Measurements from ENCODE around the gene GALNT6. TPM values are rescaled to one million over a fixed set of nuclear protein-coding genes. Genes with fewer than 3 reads are reported as not detected.

Gene GALNT6
- total RNA-seq, 1 donor from 2014 or later: not detected

DNA sequence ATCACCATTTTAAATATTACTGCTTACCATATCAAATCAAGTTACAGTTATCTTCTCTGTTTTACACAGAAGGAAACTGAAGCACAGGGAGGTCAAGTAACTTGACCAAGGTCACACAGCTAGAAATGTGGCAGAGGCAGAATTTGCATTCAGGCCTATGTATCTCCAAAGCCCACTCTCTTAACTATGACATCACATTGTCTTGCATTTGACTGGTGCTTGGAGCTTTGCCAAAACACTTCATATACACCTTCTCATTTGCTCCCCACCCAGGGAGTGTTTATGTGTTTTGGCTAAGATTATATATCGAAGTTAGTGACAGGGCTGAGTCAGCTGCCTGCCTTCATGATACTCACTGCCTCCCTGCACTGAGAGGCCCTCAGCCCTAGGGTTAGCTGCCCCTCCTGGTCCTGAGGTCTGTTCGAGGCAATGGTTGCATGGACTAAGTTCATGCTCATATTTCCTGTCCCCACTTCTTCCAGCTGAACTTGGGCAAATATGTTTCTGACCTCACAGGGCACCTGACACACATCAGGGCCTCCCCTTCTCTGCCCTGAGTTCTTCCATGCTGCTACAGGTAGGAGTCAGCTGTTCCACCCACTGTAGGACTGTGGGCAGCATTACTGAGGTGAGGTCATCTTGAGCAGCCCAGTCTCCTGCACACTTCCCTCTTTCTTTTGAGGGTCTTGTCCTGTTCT lies 1.8 kb downstream of the GALNT6 start:
- Histone ChIP-seq H3K4me1 (no peaks in the 10 kb centered on the region), H3K79me2 (ENCODE audit: low read depth) (no peaks in the 10 kb centered on the region), H3K4me3 (no peak overlapping the region), H3K36me3 (no peaks in the 10 kb centered on the region), H3K4me2 (no peak overlapping the region), H3K27me3 (peaks cover 74% of the 10 kb centered on the region), H2AFZ (replicated peaks) (no peak overlapping the region), H3K27ac (no peak overlapping the region), H3F3A (ENCODE audit: low read depth) (peaks cover 16% of the 10 kb centered on the region), H3K9me3 (ENCODE audit: low read depth) (no peaks in the 10 kb centered on the region), H3K9ac (no peak overlapping the region), H4K20me1 (ENCODE audit: low read depth) (peaks cover 5% of the 10 kb centered on the region)
- H3K27me3 Mint-ChIP-seq (ENCODE audit: insufficient read depth, low read depth): peaks cover 55% of the 10 kb centered on the region
- H3K27ac Mint-ChIP-seq: no peak overlapping the region
- H3K36me3 Mint-ChIP-seq: peaks cover 2% of the 10 kb centered on the region
- no peak overlapping the region for H3K4me3 Mint-ChIP-seq
- no peak for DNase-seq (ENCODE audit: low spot score)
- TF ChIP-seq, protein P1, sequence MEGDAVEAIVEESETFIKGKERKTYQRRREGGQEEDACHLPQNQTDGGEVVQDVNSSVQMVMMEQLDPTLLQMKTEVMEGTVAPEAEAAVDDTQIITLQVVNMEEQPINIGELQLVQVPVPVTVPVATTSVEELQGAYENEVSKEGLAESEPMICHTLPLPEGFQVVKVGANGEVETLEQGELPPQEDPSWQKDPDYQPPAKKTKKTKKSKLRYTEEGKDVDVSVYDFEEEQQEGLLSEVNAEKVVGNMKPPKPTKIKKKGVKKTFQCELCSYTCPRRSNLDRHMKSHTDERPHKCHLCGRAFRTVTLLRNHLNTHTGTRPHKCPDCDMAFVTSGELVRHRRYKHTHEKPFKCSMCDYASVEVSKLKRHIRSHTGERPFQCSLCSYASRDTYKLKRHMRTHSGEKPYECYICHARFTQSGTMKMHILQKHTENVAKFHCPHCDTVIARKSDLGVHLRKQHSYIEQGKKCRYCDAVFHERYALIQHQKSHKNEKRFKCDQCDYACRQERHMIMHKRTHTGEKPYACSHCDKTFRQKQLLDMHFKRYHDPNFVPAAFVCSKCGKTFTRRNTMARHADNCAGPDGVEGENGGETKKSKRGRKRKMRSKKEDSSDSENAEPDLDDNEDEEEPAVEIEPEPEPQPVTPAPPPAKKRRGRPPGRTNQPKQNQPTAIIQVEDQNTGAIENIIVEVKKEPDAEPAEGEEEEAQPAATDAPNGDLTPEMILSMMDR (IDR thresholded peaks at IDR 0.05): no peak
- TF ChIP-seq EZH2 (IDR thresholded peaks at IDR 0.05): no peak
- no peak for TF ChIP-seq EZH2phosphoT487 (IDR thresholded peaks at IDR 0.05)
- H3K9me3 Mint-ChIP-seq: no peaks in the 10 kb centered on the region
- H3K4me1 Mint-ChIP-seq: peaks cover 41% of the 10 kb centered on the region

DNA sequence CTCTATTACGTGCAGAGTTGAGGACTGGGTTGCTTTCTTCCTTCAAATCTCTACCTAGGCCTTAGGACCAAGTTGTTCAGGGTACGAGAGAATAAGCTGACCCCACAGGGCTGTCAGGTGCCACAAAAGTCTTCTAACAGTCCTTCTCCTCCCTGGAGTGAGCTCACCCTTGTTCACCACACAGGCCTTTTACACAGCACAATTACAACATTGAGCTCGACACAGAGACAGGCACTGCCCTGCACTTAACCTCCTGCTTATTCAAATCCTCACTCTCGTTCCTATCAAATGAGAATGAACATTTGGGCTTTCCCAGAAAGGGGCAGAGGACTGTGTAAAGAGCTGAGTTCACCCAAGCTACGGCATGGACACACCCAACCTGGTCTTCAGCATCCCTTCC lies 2.4 kb downstream of the GALNT6 start:
- Mint-ChIP-seq H3K4me3 (no peak overlapping the region), H3K36me3 (peaks cover 2% of the 10 kb centered on the region), H3K4me1 (peaks cover 45% of the 10 kb centered on the region), H3K27me3 (ENCODE audit: insufficient read depth, low read depth) (peaks cover 53% of the 10 kb centered on the region), H3K27ac (no peak overlapping the region), H3K9me3 (no peaks in the 10 kb centered on the region)
- DNase-seq (ENCODE audit: low spot score): no peak
- H3K27ac ChIP-seq: no peak overlapping the region
- H3K4me2 ChIP-seq: no peak overlapping the region
- no peaks in the 10 kb centered on the region for H3K79me2 ChIP-seq (ENCODE audit: low read depth)
- peaks cover 3% of the 10 kb centered on the region for H3K4me1 ChIP-seq
- H3K27me3 ChIP-seq: peaks cover 68% of the 10 kb centered on the region
- H4K20me1 ChIP-seq (ENCODE audit: low read depth): peaks cover 5% of the 10 kb centered on the region
- H3K9me3 ChIP-seq (ENCODE audit: low read depth): no peaks in the 10 kb centered on the region
- peaks cover 16% of the 10 kb centered on the region for H3F3A ChIP-seq (ENCODE audit: low read depth)
- TF ChIP-seq EZH2 (IDR thresholded peaks at IDR 0.05) (no peak), EZH2phosphoT487 (IDR thresholded peaks at IDR 0.05) (no peak)
- TF ChIP-seq, protein P1 (IDR thresholded peaks at IDR 0.05): no peak
- H3K4me3 ChIP-seq: no peak overlapping the region
- no peak overlapping the region for H3K9ac ChIP-seq
- no peak overlapping the region for H2AFZ ChIP-seq (replicated peaks)
- no peaks in the 10 kb centered on the region for H3K36me3 ChIP-seq

DNA sequence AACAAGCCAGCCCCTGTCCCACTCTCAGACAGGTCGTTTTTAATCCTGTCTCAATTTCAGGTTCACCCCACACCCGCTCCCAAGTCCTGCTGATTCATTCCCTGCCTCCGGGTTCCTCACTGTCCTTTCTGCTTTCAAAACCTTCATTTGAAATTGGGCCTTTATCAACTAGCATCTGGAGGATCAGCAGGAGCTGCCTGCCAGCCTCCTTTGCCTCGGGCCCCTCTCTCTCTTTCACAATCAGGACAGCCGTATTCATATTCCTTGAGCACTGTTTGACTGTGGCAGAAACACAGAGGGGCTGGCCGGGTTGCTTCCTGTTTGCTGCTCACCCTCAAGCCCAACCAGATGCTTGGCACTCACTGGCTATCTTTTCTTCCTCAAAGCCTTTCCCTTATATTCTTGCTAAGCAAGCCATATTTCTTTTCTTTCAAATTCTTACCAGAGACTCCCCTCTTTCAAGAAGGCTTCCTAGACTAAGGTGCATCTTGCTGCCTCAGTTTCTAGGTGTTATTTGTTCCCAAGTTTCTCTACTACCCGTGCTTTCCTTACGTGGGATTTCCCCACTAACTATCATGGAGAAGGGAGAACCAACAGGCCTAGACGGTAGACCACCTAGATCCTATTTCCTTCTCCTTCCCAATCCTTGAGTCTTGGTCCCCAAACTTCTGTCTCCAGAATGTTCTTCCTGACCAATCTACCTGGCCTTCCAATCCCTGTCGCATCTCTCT lies 3.0 kb downstream of the GALNT6 start:
- Histone ChIP-seq H3K79me2 (ENCODE audit: low read depth) (no peaks in the 10 kb centered on the region), H3F3A (ENCODE audit: low read depth) (peaks cover 16% of the 10 kb centered on the region), H3K4me1 (peaks cover 9% of the 10 kb centered on the region), H3K27me3 (peaks cover 62% of the 10 kb centered on the region), H3K9ac (no peak overlapping the region), H4K20me1 (ENCODE audit: low read depth) (peaks cover 5% of the 10 kb centered on the region), H3K9me3 (ENCODE audit: low read depth) (no peaks in the 10 kb centered on the region), H2AFZ (replicated peaks) (no peak overlapping the region), H3K4me2 (no peak overlapping the region), H3K27ac (no peak overlapping the region), H3K36me3 (no peaks in the 10 kb centered on the region), H3K4me3 (no peak overlapping the region)
- peaks cover 48% of the 10 kb centered on the region for H3K4me1 Mint-ChIP-seq
- no peaks in the 10 kb centered on the region for H3K9me3 Mint-ChIP-seq
- H3K27ac Mint-ChIP-seq: peak overlapping the region; percentile 33
- H3K4me3 Mint-ChIP-seq: peak overlapping the region; percentile 9
- no peak for DNase-seq (ENCODE audit: low spot score)
- peaks cover 47% of the 10 kb centered on the region for H3K27me3 Mint-ChIP-seq (ENCODE audit: insufficient read depth, low read depth)
- TF ChIP-seq EZH2phosphoT487 (IDR thresholded peaks at IDR 0.05) (no peak), EZH2 (IDR thresholded peaks at IDR 0.05) (no peak)
- TF ChIP-seq, protein P1 (IDR thresholded peaks at IDR 0.05): no peak
- H3K36me3 Mint-ChIP-seq: no peaks in the 10 kb centered on the region
